GF-D8 (cell line): ENCODE data around the gene AFAP1.
"Not testable (repeated sequence)": the region's sequence is repeated elsewhere in the genome, so short reads cannot be mapped to it uniquely, and the experiment has no call there.

Source experiments
- DNase-seq: peaks from one replicate; lab custom pipeline; 2025; lab: John Stamatoyannopoulos, UW

The AFAP1 gene

DNA sequence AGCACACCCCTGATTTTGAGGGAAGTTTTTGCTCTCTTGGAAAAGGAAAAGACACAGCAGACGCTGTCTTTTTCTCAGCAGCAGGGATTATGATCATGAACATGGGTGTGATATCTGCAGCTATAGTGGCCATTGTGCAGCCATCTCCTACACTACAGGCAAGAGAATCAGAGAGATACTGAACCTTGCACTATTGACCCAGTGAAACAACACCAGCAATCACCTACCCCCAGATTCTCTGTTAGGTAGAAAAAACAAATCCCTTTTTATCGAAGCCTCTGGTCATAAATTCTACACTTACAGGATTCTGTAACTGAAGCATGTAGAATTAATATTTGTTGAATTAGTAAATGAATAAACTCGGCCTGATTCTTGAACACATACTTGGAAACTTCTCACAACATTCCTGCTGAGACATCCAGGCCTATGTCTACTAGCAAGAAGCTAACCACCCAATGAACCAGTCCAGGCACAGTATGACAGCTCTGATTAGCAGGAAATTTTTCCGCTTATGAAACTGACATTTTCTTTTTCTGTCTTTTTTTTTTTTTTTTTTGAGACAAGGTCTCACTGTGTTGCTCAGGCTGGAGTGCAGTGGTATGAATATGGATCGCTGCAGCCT lies 5.0 kb upstream of the AFAP1 start:
- DNase-seq, result no peak

DNA sequence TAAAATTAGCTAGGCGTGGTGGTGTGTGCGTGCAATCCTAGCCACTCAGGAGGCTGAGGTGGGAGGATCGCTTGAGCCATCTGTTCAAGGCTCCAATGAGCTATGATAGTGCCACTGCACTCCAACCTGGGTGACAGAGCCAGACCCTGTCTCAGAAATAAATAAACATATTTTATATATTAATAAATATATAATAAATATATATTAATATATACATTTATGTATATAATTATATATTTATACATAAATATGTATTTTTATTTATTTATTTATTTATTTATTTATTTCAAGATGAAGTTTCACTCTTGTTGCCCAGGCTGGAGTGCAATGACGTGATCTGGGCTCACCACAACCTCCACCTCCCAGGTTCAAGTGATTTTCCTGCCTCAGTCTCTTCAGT lies 4.0 kb upstream of the AFAP1 start:
- DNase-seq, result not testable (repeated sequence)

GRCh38 chr4:7943211-7943610 lies 3.5 kb upstream of the AFAP1 start:
- no peak for DNase-seq

GRCh38 chr4:7941965-7942496 lies 2.4 kb upstream of the AFAP1 start:
- no peak for DNase-seq

GRCh38 chr4:7941111-7941964 lies 1.7 kb upstream of the AFAP1 start:
- no peak for DNase-seq

GRCh38 chr4:7938609-7939376 lies 868 bp downstream of the AFAP1 start:
- DNase-seq, result no peak

- no peak for DNase-seq
These were observed 1.4 kb downstream of the AFAP1 start for GRCh38 chr4:7938266-7938608.

- DNase-seq, result no peak
These were observed 2.7 kb downstream of the AFAP1 start for GRCh38 chr4:7937006-7937405.

- no peak for DNase-seq
These were observed 5.8 kb downstream of the AFAP1 start for GRCh38 chr4:7933651-7934510.

DNA sequence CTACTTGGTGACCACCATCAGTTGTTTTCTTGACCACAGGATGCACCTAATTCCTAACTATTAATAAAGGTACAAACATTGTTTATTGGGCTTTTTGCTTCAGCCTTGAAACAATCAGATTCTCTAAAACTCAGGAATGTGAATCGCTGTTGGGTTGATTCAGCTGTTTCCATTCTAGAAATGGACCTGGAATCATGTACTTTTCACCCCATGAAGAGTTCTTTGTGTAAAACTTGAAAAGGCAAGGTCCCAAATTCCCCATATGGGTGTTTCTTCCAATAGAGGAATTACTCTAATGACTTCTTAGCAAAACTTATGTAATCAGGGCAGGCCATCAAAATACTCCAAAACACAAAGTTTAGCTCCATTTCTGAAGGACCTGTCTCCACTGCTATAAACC lies 7.4 kb downstream of the AFAP1 start:
- DNase-seq, result no peak

GRCh38 chr4:7929118-7929951 lies 10.3 kb downstream of the AFAP1 start:
- DNase-seq, result no peak

DNA sequence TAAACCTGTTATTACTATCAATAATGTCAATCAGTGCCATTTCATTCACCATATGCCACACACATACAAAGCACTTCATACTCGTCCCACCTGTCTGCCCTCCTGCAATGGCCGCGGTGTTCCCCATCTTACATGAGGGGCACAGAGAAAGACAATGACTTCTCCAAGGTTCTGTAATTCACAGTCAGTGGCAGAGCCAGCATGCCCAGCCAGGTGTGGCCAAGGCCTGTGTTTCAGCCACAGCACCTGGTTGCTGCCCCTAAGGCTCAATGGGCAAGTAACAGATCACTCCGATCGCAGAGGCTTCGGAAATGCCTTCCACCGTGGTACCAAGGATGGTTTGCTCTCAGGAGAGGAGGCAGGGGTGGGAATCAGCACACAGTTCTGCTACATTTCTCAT lies 10.9 kb downstream of the AFAP1 start:
- DNase-seq, result no peak

DNA sequence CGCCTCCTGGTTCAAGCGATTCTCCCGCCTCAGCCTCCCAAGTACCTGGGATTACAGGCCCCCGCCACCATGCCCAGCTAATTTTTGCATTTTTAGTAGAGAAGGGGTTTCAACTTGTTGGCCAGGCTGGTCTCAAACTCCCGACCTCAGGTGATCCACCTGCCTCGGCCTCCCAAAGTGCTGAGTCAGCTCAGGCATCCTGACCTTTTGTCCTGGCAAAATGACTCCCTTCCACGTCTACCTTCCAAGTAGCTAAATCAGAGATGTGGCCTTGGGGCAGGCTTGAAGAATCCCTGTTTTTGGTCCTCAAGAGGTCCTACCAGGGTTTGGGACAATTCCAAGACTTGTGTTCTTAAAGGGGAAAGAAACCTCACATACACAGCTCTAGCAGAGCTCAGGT lies 12.8 kb downstream of the AFAP1 start:
- no peak for DNase-seq

- DNase-seq, result no peak
These were observed 15.1 kb downstream of the AFAP1 start for GRCh38 chr4:7924570-7924969.

DNA sequence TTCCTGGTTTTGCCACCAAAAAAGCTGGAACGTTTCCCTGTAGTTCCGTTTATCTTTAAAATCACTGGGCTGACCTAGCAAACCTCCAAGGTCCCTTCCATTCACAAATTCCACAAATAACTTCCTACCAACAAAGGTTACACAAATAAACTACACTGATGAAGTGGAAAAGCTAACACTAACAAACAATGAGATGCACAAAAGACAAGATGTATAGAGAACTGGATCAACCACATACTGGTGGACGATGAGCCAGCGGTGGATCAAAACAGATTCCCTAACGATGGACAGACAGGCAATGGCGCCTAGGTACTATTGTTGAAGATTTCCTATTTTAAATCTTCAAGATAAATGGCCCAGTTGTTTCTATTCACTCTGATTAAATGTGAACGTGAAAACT lies 15.5 kb downstream of the AFAP1 start:
- DNase-seq, result no peak

- DNase-seq, result no peak
These were observed 17.2 kb downstream of the AFAP1 start for GRCh38 chr4:7922466-7922865.

GRCh38 chr4:7918981-7919380 lies 20.7 kb downstream of the AFAP1 start:
- DNase-seq, result no peak

DNA sequence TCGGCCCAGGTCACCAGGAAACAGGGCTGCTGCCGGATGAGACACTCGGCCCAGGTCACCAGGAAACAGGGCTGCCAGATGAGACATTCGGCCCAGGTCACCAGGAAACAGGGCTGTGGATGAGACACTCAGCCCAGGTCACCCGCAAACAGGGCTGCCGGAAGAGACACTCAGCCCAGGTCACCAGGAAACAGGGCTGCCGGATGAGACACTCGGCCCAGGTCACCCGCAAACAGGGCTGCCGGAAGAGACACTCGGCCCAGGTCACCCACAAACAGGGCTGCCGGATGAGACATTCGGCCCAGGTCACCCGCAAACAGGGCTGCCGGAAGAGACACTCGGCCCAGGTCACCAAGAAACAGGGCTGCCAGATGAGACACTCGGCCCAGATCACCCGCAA lies 21.5 kb downstream of the AFAP1 start:
- not testable (repeated sequence) for DNase-seq

DNA sequence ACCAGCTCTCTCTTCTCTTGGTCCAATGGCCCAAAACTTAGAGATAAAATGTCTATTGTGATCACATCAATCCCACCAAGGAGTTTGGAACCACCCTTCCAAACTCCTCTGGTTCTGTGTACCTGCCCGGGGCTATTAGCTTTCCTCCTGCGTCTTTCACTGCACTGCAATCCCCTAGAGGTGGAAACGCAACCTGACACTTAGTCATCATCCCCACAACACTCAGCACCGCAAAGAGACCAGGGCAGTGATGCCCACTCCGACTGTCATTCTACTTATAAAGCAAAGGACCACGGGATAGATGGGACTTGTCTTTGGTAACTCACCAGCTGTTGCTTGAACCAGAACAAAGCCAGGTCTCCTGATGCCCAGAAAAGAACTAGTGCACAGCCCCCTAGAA lies 22.0 kb downstream of the AFAP1 start:
- DNase-seq, result no peak

GRCh38 chr4:7915875-7916242 lies 23.8 kb downstream of the AFAP1 start:
- DNase-seq, result no peak

DNA sequence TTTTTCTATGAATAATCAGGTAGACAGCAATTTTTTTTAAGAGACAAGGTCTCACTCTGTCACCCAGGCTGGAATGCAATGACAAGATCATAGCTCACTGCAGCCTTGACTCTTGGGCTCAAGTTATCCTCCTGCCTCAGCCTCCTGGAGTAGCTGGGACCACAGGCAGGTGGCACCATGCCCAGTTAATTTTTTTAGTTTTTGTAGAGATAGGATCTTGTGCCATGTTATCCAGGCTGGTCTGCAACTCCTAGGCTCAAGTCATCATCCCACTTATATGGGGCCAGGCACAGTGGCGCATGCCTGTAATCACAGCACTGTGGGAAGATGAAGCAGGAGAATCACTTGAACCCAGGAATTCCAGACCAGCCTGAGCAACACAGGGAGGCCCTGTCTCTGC lies 26.8 kb downstream of the AFAP1 start:
- DNase-seq, result no peak
